HG03196 (cell line): Measurements from ENCODE around the gene GRAPL.
"Not testable (repeated sequence)": the region's sequence is repeated elsewhere in the genome, so short reads cannot be mapped to it uniquely, and the experiment has no call there.

ENCODE experiments used
- ATAC-seq: cut with Tn5 transposase; IDR thresholded peaks from one replicate; pipeline ENCODE4 v1.9.1; 2021; ENCODE audit not compliant: unreplicated experiment

Gene GRAPL

GRCh38 chr17:19187883-19188869, 60.8 kb downstream of the GRAPL start:
- peak; percentile 35 for ATAC-seq

- ATAC-seq = peak; percentile 60
Measured at GRCh38 chr17:19188870-19189708, 61.7 kb downstream of the GRAPL start.

- not testable (repeated sequence) for ATAC-seq
Measured at GRCh38 chr17:19189781-19190405, 62.5 kb downstream of the GRAPL start.

GRCh38 chr17:19196382-19197204, 69.2 kb downstream of the GRAPL start:
- ATAC-seq = peak; percentile 78

- ATAC-seq = peak; percentile 64
Measured at GRCh38 chr17:19202448-19202847, 75.1 kb downstream of the GRAPL start.

- ATAC-seq = not testable (repeated sequence)
Measured at GRCh38 chr17:19203429-19203828, 76.0 kb downstream of the GRAPL start.
